PFSK-1 (cell line): ENCODE results near the gene PSG4.
"Not testable (repeated sequence)": the region's sequence is repeated elsewhere in the genome, so short reads cannot be mapped to it uniquely, and the experiment has no call there.

ENCODE experiments used
- FOXP2 ChIP-seq: optimal IDR thresholded peaks from 2 replicates; pipeline ENCODE3; 2011; ENCODE audit warnings: borderline replicate concordance, control low read depth, inconsistent platforms; ENCODE audit not compliant: insufficient read depth; ENCODE audit errors: extremely low read length, extremely low read depth
- POLR2AphosphoS5 ChIP-seq: IDR thresholded peaks from 2 replicates; pipeline ENCODE4 v1.6.1; 2012; ENCODE audit warnings: low read depth, mild to moderate bottlenecking, control low read depth, low read length, moderate library complexity
- SIN3A ChIP-seq: IDR thresholded peaks from 2 replicates; pipeline ENCODE4 v1.6.1; 2012; ENCODE audit warnings: mild to moderate bottlenecking, low read length, moderate library complexity, borderline replicate concordance; ENCODE audit not compliant: insufficient read depth
- TAF1 ChIP-seq: IDR thresholded peaks from 2 replicates; pipeline ENCODE4 v1.6.1; 2012; ENCODE audit warnings: low read length, control low read depth, borderline replicate concordance; ENCODE audit not compliant: insufficient read depth
- TF ChIP-seq, protein P1 (sequence below), 2 experiments: IDR thresholded peaks; 2 replicates each; pipeline versions ENCODE4 v1.6.1 to v1.8.0; 2011 to 2012; ENCODE audit warnings: low read depth in 2 of 2, low read length in 2 of 2, control low read depth in 1 of 2, inconsistent platforms in 1 of 2, mild to moderate bottlenecking in 1 of 2, moderate library complexity in 1 of 2; ENCODE audit not compliant: insufficient read depth in 1 of 2

The PSG4 gene

GRCh38 chr19:43186311-43186935 is 19.0 kb downstream of the PSG4 start, which contains the start of gene PSG5:
Gene PSG5, minus strand, starts transcription at chr19:43186536. Its CDS starts 131 bp downstream, at chr19:43186405.
- TF ChIP-seq TAF1, POLR2AphosphoS5, FOXP2: not testable (repeated sequence)

GRCh38 chr19:43152214-43152613 is 53.2 kb downstream of the PSG4 start:
- TF ChIP-seq, protein P1, sequence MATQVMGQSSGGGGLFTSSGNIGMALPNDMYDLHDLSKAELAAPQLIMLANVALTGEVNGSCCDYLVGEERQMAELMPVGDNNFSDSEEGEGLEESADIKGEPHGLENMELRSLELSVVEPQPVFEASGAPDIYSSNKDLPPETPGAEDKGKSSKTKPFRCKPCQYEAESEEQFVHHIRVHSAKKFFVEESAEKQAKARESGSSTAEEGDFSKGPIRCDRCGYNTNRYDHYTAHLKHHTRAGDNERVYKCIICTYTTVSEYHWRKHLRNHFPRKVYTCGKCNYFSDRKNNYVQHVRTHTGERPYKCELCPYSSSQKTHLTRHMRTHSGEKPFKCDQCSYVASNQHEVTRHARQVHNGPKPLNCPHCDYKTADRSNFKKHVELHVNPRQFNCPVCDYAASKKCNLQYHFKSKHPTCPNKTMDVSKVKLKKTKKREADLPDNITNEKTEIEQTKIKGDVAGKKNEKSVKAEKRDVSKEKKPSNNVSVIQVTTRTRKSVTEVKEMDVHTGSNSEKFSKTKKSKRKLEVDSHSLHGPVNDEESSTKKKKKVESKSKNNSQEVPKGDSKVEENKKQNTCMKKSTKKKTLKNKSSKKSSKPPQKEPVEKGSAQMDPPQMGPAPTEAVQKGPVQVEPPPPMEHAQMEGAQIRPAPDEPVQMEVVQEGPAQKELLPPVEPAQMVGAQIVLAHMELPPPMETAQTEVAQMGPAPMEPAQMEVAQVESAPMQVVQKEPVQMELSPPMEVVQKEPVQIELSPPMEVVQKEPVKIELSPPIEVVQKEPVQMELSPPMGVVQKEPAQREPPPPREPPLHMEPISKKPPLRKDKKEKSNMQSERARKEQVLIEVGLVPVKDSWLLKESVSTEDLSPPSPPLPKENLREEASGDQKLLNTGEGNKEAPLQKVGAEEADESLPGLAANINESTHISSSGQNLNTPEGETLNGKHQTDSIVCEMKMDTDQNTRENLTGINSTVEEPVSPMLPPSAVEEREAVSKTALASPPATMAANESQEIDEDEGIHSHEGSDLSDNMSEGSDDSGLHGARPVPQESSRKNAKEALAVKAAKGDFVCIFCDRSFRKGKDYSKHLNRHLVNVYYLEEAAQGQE (IDR thresholded peaks at IDR 0.05; ENCODE audit: insufficient read depth in 1 of 2, low read depth in 2 of 2, low read length in 2 of 2) = no peak
- TF ChIP-seq SIN3A (no peak), POLR2AphosphoS5 (no peak), TAF1 (no peak), FOXP2 (no peak)

DNA sequence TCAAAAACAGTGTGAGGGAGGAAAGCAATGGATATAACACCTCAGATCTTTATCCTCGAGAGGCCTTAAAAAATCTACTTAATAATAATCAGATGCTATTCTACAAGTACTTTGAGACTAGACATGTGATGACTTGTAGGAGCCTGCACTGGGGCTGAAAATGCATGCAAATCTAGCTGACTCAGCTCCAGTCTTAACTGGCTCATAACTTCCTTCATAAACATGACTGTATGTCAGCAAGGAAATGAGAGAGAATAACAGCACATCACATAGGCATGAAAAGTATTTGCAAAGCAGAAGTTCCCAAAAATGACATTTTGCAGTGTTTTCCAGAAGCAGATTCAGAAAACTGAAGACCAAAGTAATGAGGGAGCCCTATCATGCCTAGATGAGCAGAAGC is 57.2 kb downstream of the PSG4 start:
- TF ChIP-seq SIN3A (no peak), POLR2AphosphoS5 (no peak), FOXP2 (no peak), TAF1 (no peak)
- TF ChIP-seq, protein P1 (IDR thresholded peaks at IDR 0.05; ENCODE audit: insufficient read depth in 1 of 2, low read depth in 2 of 2, low read length in 2 of 2) = no peak
